GM18517 (cell line): ENCODE results near the gene ELL3.
"Not testable (repeated sequence)": the region's sequence is repeated elsewhere in the genome, so short reads cannot be mapped to it uniquely, and the experiment has no call there.

ENCODE experiments used
- ATAC-seq: cut with Tn5 transposase; IDR thresholded peaks from one replicate; pipeline ENCODE4 v1.9.1; 2021; ENCODE audit warnings: mild to moderate bottlenecking, moderate library complexity; ENCODE audit not compliant: unreplicated experiment

ELL3 gene

DNA sequence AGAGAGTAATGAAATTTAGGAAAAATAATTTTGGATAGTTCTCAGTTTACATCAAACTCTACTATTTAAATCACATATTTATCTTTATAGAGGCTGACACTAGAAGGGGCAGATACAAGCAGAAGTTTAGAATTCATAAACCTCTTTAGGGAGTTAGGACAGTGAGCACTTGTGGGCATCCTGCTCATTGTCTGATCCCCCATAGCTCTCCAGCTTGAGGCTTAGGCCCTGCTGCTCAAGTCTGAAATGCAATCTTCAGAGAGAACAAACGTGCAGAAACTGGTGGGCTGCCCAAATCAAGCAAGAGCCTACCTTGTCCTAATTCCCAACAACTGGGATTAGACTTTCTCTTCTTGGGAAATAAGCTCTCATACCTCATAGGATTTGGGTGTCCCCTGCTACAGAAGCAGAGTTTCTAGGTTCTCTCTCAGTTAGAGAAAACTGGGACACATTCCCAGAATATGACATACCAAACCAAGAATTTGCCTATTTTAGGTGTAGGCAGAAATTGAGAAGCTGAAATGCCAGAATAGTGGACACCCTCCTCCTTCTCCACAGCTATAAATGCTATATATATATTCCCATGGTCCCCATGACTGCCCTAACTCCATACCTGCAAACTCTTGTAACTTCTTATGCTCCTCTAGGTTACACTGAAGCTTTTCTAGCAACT is 48.6 kb downstream of the ELL3 start:
- not testable (repeated sequence) for ATAC-seq

DNA sequence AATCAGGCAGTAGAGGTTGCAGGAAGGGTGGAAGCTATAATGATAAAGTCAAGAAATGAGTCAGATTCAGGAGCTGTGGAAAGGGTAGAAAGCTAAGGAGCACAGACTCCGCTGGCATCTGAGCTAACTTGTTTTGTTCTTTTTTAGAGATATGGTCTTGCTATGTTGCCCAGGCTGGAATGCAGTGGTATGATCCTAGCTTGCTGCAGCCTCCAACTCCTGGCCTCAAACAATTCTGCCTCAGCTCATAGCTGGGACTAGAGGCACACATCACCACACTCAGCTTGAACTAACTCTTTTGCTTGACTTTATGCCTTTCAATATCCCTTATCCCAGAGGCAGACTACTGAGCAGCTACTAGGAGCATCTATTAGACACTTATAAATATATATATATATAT is 50.5 kb downstream of the ELL3 start:
- not testable (repeated sequence) for ATAC-seq

DNA sequence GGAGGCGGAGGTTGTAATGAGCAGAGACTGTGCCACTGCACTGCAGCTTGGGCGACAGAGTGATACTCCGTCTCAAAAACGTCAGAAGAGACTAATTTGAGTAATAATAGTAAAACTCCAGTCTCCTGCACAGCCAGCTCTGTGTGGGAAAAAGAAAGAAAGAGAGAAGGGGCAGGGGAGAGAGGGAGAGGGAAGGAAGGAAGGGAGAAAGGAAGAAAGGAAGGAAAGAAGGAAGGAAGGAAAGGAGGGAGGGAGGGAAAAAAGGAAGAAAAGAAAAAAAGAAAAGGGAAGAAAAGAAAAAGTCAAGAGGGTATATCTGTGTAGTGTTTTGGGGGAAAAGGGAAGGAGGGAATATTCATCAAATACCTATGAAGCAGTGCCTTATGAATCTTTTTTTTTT is 53.6 kb downstream of the ELL3 start:
- ATAC-seq: no peak
